NT2/D1 (cell line): ENCODE data around the gene GUCY1A2.

Experiments used
- SUZ12 ChIP-seq: IDR thresholded peaks from 2 replicates; pipeline ENCODE4 v1.6.1; 2011; ENCODE audit not compliant: insufficient read length, insufficient read depth; ENCODE audit errors: extremely low read depth
- ZNF274 ChIP-seq: IDR thresholded peaks from 2 replicates; pipeline ENCODE4 v1.6.1; 2011; ENCODE audit warnings: mild to moderate bottlenecking, low read depth, low read length

GRCh38 chr11:107050121-107050520 lies 31.8 kb upstream of the GUCY1A2 start:
- no peak for TF ChIP-seq ZNF274
- TF ChIP-seq SUZ12 = no peak
